NCI-H2227 (cell line): ENCODE results near the gene ARRDC5.
"Not testable (repeated sequence)": the region's sequence is repeated elsewhere in the genome, so short reads cannot be mapped to it uniquely, and the experiment has no call there.

Source experiments
- DNase-seq: peaks from one replicate; lab custom pipeline; 2025; ENCODE audit not compliant: unreplicated experiment; lab: John Stamatoyannopoulos, UW

The ARRDC5 gene

GRCh38 chr19:4910594-4911281 lies 8.0 kb upstream of the ARRDC5 start:
- DNase-seq = no peak

- DNase-seq = peak; percentile 94
These were observed 7.3 kb upstream of the ARRDC5 start for GRCh38 chr19:4909897-4910593.

- DNase-seq = peak; percentile 87
These were observed 6.6 kb upstream of the ARRDC5 start, which contains the start of gene UHRF1 for GRCh38 chr19:4909156-4909896. Gene UHRF1, plus strand, starts transcription at chr19:4909501. Its CDS starts 1,385 bp downstream, at chr19:4910886.

- DNase-seq = no peak
These were observed 6.1 kb upstream of the ARRDC5 start for GRCh38 chr19:4908781-4909155.

GRCh38 chr19:4908360-4908759 lies 5.7 kb upstream of the ARRDC5 start:
- no peak for DNase-seq

GRCh38 chr19:4906963-4907362 lies 4.3 kb upstream of the ARRDC5 start:
- DNase-seq = no peak

- no peak for DNase-seq
These were observed 1.8 kb upstream of the ARRDC5 start for GRCh38 chr19:4904481-4904880.

GRCh38 chr19:4900879-4901278 lies 1.8 kb downstream of the ARRDC5 start:
- not testable (repeated sequence) for DNase-seq

- no peak for DNase-seq
These were observed 5.5 kb downstream of the ARRDC5 start for GRCh38 chr19:4897146-4897545.

GRCh38 chr19:4896372-4896771 lies 6.3 kb downstream of the ARRDC5 start:
- DNase-seq = no peak

GRCh38 chr19:4892962-4893361 lies 9.7 kb downstream of the ARRDC5 start:
- not testable (repeated sequence) for DNase-seq

GRCh38 chr19:4891066-4891465 lies 11.6 kb downstream of the ARRDC5 start:
- no peak for DNase-seq

GRCh38 chr19:4889034-4889815 lies 13.5 kb downstream of the ARRDC5 start:
- no peak for DNase-seq

GRCh38 chr19:4887803-4888202 lies 14.9 kb downstream of the ARRDC5 start:
- not testable (repeated sequence) for DNase-seq

GRCh38 chr19:4884993-4885392 lies 17.7 kb downstream of the ARRDC5 start:
- DNase-seq = not testable (repeated sequence)

- DNase-seq = not testable (repeated sequence)
These were observed 19.8 kb downstream of the ARRDC5 start for GRCh38 chr19:4882874-4883273.

- no peak for DNase-seq
These were observed 23.7 kb downstream of the ARRDC5 start for GRCh38 chr19:4879041-4879440.

- no peak for DNase-seq
These were observed 24.2 kb downstream of the ARRDC5 start for GRCh38 chr19:4878491-4878968.

GRCh38 chr19:4877753-4878490 lies 24.8 kb downstream of the ARRDC5 start:
- DNase-seq = no peak

GRCh38 chr19:4873930-4874329 lies 28.8 kb downstream of the ARRDC5 start:
- DNase-seq = no peak
